Nephron (organoid): Measurements from ENCODE around the gene TMIE.

ENCODE experiments used
- H3K27ac Mint-ChIP-seq, 3 experiments: 2 replicates each; pipeline ENCODE4 v1.8.0; 2020; ENCODE audit warnings: mixed read lengths in 3 of 3, mild to moderate bottlenecking in 2 of 3, moderate library complexity in 1 of 3
- H3K27me3 Mint-ChIP-seq: 2 replicates; pipeline ENCODE4 v1.8.0; 2021; ENCODE audit warnings: low read depth, mild to moderate bottlenecking, moderate library complexity, mixed read lengths
- H3K36me3 Mint-ChIP-seq: 2 replicates; pipeline ENCODE4 v1.8.0; 2020; ENCODE audit warnings: low read depth, mixed read lengths
- H3K4me1 Mint-ChIP-seq: 2 replicates; pipeline ENCODE4 v1.8.0; 2020; ENCODE audit warnings: mixed read lengths
- H3K4me3 Mint-ChIP-seq, 3 experiments: 2 replicates each; pipeline ENCODE4 v1.8.0; 2020; ENCODE audit warnings: mild to moderate bottlenecking in 3 of 3, mixed read lengths in 3 of 3, moderate library complexity in 2 of 3
- H3K9me3 Mint-ChIP-seq: 2 replicates; pipeline ENCODE4 v1.8.0; 2020; ENCODE audit warnings: mixed read lengths
- TF ChIP-seq, protein P1 (sequence below), 3 experiments: fragments of 200-600 bp; sonication (generic); IDR thresholded peaks; one replicate each; pipeline ENCODE4 v1.5.0; 2021; ENCODE audit warnings: antibody characterized with exemption in 3 of 3; ENCODE audit not compliant: unreplicated experiment in 3 of 3

TMIE gene

DNA sequence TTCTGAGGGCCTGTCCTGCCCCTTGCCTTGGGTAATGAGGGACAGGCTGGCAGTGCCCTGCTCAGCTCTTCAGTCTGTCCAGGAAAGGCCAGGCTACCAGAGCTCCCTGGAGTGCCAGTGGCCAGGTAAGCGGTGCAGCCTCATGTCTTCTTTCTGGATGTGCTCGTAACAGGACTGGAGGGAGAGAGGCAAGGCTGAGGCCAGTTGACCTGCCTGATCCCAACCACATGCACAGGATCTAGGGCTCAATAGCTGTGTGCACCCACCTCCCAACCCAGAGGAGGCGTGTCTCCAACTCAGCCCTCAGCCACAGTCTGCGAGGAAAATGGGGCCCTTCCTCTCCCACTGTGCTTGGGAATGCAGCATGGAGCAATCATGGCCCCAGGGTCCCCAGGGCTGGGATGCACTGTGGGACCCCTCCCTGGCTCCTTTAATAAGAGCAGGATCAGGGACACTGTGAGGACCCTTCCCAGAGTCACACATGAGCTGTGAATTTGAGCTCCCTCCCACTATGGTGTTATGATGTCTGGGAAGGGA lies 30.2 kb upstream of the TMIE start:
- no peaks in the 10 kb centered on the region for H3K36me3 Mint-ChIP-seq
- TF ChIP-seq, protein P1, sequence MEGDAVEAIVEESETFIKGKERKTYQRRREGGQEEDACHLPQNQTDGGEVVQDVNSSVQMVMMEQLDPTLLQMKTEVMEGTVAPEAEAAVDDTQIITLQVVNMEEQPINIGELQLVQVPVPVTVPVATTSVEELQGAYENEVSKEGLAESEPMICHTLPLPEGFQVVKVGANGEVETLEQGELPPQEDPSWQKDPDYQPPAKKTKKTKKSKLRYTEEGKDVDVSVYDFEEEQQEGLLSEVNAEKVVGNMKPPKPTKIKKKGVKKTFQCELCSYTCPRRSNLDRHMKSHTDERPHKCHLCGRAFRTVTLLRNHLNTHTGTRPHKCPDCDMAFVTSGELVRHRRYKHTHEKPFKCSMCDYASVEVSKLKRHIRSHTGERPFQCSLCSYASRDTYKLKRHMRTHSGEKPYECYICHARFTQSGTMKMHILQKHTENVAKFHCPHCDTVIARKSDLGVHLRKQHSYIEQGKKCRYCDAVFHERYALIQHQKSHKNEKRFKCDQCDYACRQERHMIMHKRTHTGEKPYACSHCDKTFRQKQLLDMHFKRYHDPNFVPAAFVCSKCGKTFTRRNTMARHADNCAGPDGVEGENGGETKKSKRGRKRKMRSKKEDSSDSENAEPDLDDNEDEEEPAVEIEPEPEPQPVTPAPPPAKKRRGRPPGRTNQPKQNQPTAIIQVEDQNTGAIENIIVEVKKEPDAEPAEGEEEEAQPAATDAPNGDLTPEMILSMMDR (IDR thresholded peaks at IDR 0.05; ENCODE audit: unreplicated experiment in 3 of 3): no peak
- no peak overlapping the region for H3K4me3 Mint-ChIP-seq
- H3K27me3 Mint-ChIP-seq: peaks cover 42% of the 10 kb centered on the region
- peaks cover 9% of the 10 kb centered on the region for H3K4me1 Mint-ChIP-seq
- no peak overlapping the region for H3K27ac Mint-ChIP-seq
- H3K9me3 Mint-ChIP-seq: no peaks in the 10 kb centered on the region

DNA sequence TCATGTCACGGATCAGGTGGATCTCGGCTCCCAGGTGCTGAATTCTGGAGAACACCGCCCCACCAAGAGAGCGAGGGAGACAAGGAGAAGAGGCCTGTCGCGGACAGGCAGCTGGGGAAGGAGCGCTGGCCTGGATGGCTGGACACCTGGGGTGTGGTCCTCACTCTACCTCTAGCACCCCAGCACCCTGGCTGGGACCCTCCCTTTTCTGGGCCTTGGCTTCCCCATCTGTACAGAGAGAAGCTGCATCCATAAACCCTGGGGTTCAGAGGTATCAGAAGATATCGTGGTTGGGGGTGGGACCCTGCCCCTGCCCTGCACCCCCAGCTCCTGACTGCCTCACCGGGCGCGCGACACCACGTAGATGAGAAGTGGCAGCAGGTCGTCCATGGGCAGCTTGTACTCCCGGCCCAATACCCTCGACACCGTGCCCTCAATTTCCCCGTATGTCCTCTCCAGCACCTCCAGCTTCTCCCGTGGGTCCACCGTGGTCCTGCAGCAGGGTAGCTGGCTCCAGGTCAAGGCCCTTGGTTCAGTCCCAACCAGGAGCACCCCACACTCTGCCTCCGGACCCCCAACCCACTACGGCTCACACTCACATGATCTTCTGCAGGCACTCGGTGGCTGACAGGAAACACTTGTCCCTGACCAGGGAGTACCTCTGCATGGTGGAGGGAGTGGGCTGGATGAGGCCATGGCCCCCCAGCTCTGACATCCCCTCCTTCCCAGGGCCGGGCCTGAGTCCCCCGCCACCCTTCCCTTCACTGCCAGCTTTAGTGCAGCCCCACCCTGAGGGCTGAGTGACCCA lies 29.4 kb upstream of the TMIE start:
- TF ChIP-seq, protein P1 (IDR thresholded peaks at IDR 0.05; ENCODE audit: unreplicated experiment in 3 of 3): no peak
- no peak overlapping the region for H3K4me3 Mint-ChIP-seq
- H3K27me3 Mint-ChIP-seq: peaks cover 40% of the 10 kb centered on the region
- H3K36me3 Mint-ChIP-seq: no peaks in the 10 kb centered on the region
- H3K4me1 Mint-ChIP-seq: peaks cover 3% of the 10 kb centered on the region
- H3K9me3 Mint-ChIP-seq: no peaks in the 10 kb centered on the region
- H3K27ac Mint-ChIP-seq: no peak overlapping the region

DNA sequence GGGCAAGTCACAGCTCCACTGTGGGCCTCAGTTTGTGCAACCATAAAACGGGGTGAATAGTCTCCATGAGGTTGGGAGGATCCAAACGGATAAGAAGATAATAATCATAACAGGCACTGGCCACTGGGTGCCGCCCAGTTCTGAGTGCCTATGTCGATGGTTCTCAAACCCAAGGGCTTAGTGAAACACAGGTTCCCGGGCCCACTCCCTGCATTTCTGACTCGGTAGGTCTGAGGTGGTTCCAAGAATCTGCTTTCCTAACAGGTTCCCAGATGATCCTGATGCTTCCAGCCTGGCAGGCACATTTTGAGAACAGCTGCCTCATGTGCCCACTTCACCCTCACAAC lies 28.9 kb upstream of the TMIE start:
- H3K4me3 Mint-ChIP-seq: no peak overlapping the region
- H3K27me3 Mint-ChIP-seq: peaks cover 39% of the 10 kb centered on the region
- TF ChIP-seq, protein P1 (IDR thresholded peaks at IDR 0.05; ENCODE audit: unreplicated experiment in 3 of 3): no peak
- peaks cover 1% of the 10 kb centered on the region for H3K4me1 Mint-ChIP-seq
- no peaks in the 10 kb centered on the region for H3K36me3 Mint-ChIP-seq
- H3K27ac Mint-ChIP-seq: no peak overlapping the region
- no peaks in the 10 kb centered on the region for H3K9me3 Mint-ChIP-seq

DNA sequence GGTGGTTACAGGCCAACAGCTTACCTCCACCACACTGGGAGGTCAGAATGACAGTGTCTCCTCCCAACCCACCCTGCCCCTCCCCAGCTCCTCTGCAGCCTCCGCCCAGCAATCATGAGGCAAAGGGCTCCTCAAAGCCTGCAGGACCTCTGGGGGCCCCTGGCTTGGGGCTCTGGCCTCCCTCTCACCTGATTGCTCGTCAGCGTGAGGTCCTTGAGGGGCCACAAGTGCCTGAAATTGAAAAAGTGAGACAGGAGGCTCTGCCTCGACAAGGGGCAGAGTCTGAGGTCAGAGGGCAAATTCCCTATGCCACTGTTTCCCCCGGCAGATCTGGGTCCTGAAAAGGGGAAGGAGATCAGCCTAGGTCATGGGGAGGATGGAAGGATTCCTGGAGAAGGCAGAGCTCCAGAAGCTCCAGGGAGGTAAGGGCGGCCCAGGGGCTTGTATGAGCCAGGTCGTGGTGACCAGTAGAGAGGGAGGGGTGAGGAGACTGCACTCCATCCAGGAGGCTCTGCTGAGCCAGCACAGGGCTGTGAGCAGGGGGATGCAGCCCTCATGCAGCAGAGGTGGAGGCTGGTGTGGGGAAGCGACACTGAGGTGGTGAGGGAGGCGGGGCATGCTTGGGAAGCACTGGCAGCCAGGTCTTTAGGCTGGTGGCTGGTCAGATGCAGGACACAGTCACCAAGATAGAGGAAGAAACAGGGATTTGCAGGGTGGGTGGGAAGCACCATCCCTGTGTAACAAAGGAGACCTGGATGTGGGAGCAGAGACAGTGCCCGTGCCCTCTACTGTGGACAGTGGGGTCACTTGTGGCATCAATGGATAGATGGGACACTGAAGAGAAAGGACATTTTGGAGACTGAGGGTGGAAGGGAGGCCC lies 27.8 kb upstream of the TMIE start:
- Mint-ChIP-seq H3K4me1 (peaks cover 6% of the 10 kb centered on the region), H3K4me3 (no peak overlapping the region), H3K27ac (no peak overlapping the region), H3K36me3 (no peaks in the 10 kb centered on the region), H3K27me3 (peaks cover 37% of the 10 kb centered on the region), H3K9me3 (no peaks in the 10 kb centered on the region)
- TF ChIP-seq, protein P1 (IDR thresholded peaks at IDR 0.05; ENCODE audit: unreplicated experiment in 3 of 3): no peak

DNA sequence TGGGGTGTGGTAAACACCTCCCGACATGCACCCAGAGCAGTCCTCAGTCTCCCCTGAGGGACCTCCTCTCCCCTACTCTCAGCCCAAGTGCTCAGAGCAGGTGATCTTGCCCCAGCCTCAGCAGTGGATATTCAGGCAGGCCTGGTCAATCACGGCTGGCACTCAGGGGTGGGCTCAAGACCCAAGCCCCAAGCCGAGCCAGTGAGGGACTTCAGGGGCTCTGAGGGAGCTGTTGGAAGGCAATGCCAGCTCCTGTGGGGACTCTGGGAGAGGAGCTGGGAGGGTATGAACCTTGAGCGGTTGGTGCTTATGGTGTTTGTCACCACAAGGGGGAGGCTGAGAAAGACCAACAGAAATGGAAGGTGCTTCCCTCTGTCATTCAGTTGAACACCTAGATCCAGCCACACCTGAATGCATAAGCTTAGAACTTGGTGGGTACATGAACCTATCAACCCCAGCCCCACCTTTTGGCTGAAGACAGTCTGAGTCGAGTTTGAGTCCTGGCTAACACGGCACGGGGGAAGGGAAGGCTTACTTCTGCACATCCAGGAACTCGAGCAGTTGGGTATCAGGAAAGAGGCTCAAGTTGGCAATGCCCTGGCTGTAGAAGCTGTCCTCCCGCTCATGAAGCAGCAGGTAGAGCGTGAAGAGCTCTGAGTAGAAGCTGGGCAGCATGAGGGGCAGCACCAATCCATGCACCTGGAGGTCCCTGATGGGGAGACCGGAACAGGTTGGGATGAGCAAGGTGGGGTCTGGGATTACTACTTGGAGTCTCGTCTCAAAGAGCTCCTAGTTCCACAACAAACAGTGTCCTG lies 27.0 kb upstream of the TMIE start:
- Mint-ChIP-seq H3K27ac (no peak overlapping the region), H3K4me1 (peaks cover 6% of the 10 kb centered on the region), H3K36me3 (no peaks in the 10 kb centered on the region), H3K27me3 (peaks cover 36% of the 10 kb centered on the region), H3K9me3 (no peaks in the 10 kb centered on the region), H3K4me3 (no peak overlapping the region)
- TF ChIP-seq, protein P1 (IDR thresholded peaks at IDR 0.05; ENCODE audit: unreplicated experiment in 3 of 3): peak in 1 of 3 experiments; percentile 9
